Liver (tissue), 3 donors: ENCODE measurements around the gene HELZ2.

ENCODE experiments used
- JUND ChIP-seq, 2 donors: IDR thresholded peaks; 2 replicates each; pipeline ENCODE4 v1.6.1; 2016; ENCODE audit warnings: antibody characterized with exemption in 2 of 2
- NR2F2 ChIP-seq: IDR thresholded peaks from 2 replicates; pipeline ENCODE4 v1.6.1; 2016; ENCODE audit warnings: antibody characterized with exemption
- REST ChIP-seq: IDR thresholded peaks from 2 replicates; pipeline ENCODE4 v1.6.1; 2016; ENCODE audit warnings: antibody characterized with exemption, mild to moderate bottlenecking
- TF ChIP-seq, protein P1 (sequence below): fragments of 150-350 bp; IDR thresholded peaks from 2 replicates; pipeline ENCODE4 v1.5.1; 2017; ENCODE audit warnings: improper control_type of control experiment, low read depth, low read length; ENCODE audit not compliant: missing input control
- donor health status: healthy.
- donor health status: healthy.

DNA sequence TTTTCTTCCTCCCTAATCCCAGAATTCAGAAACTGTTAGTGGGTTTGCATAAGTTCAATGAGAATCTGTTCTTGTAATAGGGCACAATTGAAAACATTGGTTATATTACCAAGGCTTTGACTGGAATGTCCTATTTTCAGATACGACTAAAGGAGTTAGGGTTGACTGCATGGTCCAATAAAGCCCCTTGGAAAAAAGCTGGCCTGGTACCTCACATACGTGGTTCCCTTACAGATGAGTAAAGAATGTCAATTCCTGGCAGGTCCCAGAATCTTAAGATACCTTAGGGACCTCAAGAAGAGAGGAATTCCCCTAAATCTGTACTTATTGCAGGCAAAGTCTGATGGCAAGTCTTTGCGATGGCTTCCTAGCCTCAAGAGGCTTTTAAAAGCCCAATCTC is 48.9 kb downstream of the HELZ2 start:
- TF ChIP-seq, protein P1, sequence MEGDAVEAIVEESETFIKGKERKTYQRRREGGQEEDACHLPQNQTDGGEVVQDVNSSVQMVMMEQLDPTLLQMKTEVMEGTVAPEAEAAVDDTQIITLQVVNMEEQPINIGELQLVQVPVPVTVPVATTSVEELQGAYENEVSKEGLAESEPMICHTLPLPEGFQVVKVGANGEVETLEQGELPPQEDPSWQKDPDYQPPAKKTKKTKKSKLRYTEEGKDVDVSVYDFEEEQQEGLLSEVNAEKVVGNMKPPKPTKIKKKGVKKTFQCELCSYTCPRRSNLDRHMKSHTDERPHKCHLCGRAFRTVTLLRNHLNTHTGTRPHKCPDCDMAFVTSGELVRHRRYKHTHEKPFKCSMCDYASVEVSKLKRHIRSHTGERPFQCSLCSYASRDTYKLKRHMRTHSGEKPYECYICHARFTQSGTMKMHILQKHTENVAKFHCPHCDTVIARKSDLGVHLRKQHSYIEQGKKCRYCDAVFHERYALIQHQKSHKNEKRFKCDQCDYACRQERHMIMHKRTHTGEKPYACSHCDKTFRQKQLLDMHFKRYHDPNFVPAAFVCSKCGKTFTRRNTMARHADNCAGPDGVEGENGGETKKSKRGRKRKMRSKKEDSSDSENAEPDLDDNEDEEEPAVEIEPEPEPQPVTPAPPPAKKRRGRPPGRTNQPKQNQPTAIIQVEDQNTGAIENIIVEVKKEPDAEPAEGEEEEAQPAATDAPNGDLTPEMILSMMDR = no peak
- TF ChIP-seq JUND (IDR thresholded peaks at IDR 0.05) (no peak), REST (no peak), NR2F2 (no peak)
